PC-3 (cell line): ENCODE measurements around the gene VPS54. TPM values are rescaled to one million over a fixed set of nuclear protein-coding genes. Genes with fewer than 3 reads are reported as not detected.

ENCODE experiments used
- ATAC-seq: fragments of 200-7000 bp; cut with Tn5 transposase; 2 replicates; pipeline ENCODE4 v1.9.1; 2020; ENCODE audit warnings: mild to moderate bottlenecking, moderate library complexity
- BruUV-seq: library from RNA; stranded (reverse); fragments of 400-500 nt; replicated peaks from 2 replicates; lab custom pipeline; 2021; lab: Mats Ljungman, UMichigan
- CTCF ChIA-PET: fragments of 300-600 bp; sonication (Branson Sonifier 250); formaldehyde crosslinking; loops from one replicate; lab custom pipeline; 2022; ENCODE audit warnings: antibody characterized with exemption; lab: Charles Lee
- POLR2A ChIA-PET: fragments of 300-600 bp; sonication (Branson Sonifier 250); formaldehyde crosslinking; loops from one replicate; lab custom pipeline; 2022; ENCODE audit warnings: antibody characterized with exemption; ENCODE audit not compliant: unreplicated experiment; lab: Charles Lee
- DNase-seq: peaks from one replicate; pipeline ENCODE4 v3.0.0-alpha.2; 2015
- H2AFZ ChIP-seq: fragments of 300-600 bp; sonication (generic); 2 replicates; pipeline ENCODE4 v1.6.0; 2016; ENCODE audit warnings: antibody characterized with exemption, low read length
- H3F3A ChIP-seq: fragments of 300-600 bp; sonication (generic); one replicate; pipeline ENCODE4 v1.6.0; 2017; ENCODE audit warnings: antibody characterized with exemption, low read length, control low read depth, mild to moderate bottlenecking; ENCODE audit not compliant: unreplicated experiment
- H3K27ac ChIP-seq: fragments of 300-600 bp; sonication (generic); 2 replicates; pipeline ENCODE4 v1.5.1; 2016; ENCODE audit warnings: mild to moderate bottlenecking, low read length
- H3K27me3 ChIP-seq: fragments of 300-600 bp; sonication (generic); 2 replicates; pipeline ENCODE4 v1.6.1; 2016; ENCODE audit warnings: low read length, mixed read lengths
- H3K36me3 ChIP-seq: fragments of 300-600 bp; sonication (generic); 2 replicates; pipeline ENCODE4 v1.6.1; 2016; ENCODE audit warnings: low read depth, mixed run types, low read length, mixed read lengths
- H3K4me1 ChIP-seq: fragments of 300-600 bp; sonication (generic); 2 replicates; pipeline ENCODE4 v1.5.1; 2016; ENCODE audit warnings: low read length; ENCODE audit not compliant: insufficient read depth
- H3K4me2 ChIP-seq: fragments of 300-600 bp; sonication (generic); 2 replicates; pipeline ENCODE4 v1.6.0; 2016; ENCODE audit warnings: low read length
- H3K4me3 ChIP-seq: fragments of 300-600 bp; sonication (generic); 2 replicates; pipeline ENCODE4 v1.5.1; 2016; ENCODE audit warnings: mild to moderate bottlenecking, low read length, mixed read lengths
- H3K79me2 ChIP-seq: fragments of 300-600 bp; sonication (generic); 2 replicates; pipeline ENCODE4 v1.6.1; 2017; ENCODE audit warnings: low read length, mixed read lengths
- H3K9ac ChIP-seq: fragments of 300-600 bp; sonication (generic); 2 replicates; pipeline ENCODE4 v1.6.0; 2016; ENCODE audit warnings: mild to moderate bottlenecking, low read length
- H3K9me2 ChIP-seq: fragments of 300-600 bp; sonication (generic); replicated peaks from 2 replicates; pipeline ENCODE4 v1.6.1; 2016; ENCODE audit warnings: mixed run types, low read length, mixed read lengths
- H3K9me3 ChIP-seq: fragments of 300-600 bp; sonication (generic); 2 replicates; pipeline ENCODE4 v1.6.1; 2016; ENCODE audit warnings: low read length, mixed read lengths
- H4K20me1 ChIP-seq: fragments of 300-600 bp; sonication (generic); 2 replicates; pipeline ENCODE4 v1.6.1; 2016; ENCODE audit warnings: low read length, mixed read lengths
- EZH2 ChIP-seq: fragments of 300-600 bp; sonication (generic); IDR thresholded peaks from one replicate; pipeline ENCODE4 v1.6.1; 2017; ENCODE audit warnings: antibody characterized with exemption, mild to moderate bottlenecking, low read length; ENCODE audit not compliant: unreplicated experiment
- EZH2phosphoT487 ChIP-seq: fragments of 300-600 bp; sonication (generic); IDR thresholded peaks from 2 replicates; pipeline ENCODE4 v1.6.1; 2018; ENCODE audit warnings: mild to moderate bottlenecking, antibody characterized with exemption, low read length, borderline replicate concordance
- intact Hi-C: fragments of 100-400 bp; cut with micrococcal nuclease; formaldehyde crosslinking; loops from 2 replicates; pipeline ENCODE4 v1.9.0; 2023
- total RNA-seq: library from RNA; depleted of rRNA; stranded (reverse); fragments of >200 nt; gene quantifications from 2 replicates; pipeline ENCODE4 v1.2.3, GENCODE V29; 2014
- TF ChIP-seq, protein P1 (sequence below): fragments of 300-600 bp; sonication (generic); conservative IDR thresholded peaks from 2 replicates; pipeline ENCODE4 v1.5.1; 2017; ENCODE audit warnings: antibody characterized with exemption, low read depth, mild to moderate bottlenecking, low read length

VPS54 gene
- total RNA-seq, 1 experiment from 2014 or later, result 17.9 TPM

DNA sequence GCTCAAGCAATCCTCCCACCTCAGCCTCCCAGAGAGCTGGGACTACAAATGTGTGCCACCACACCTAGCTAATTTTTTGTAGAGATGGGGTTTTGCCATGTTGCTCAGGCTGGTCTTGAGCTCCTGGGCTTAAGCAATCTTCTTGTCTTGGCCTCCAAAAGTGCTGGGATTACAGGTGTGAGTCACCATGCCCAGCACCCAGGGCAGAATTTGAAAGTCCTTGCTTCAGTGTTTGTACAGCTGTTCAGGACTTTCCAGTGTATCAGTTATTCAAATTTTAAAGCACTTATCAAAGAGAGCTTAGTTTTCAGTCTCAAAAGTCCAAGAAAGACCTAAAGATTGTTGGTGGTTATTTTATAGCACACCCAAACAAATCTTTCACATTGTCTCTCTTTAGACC lies 43.6 kb upstream of the VPS54 start:
- Histone ChIP-seq H3F3A (peaks cover 3% of the 10 kb centered on the region), H3K4me2 (no peak overlapping the region; the same call in 1 of the 2 replicates), H3K4me3 (no peak overlapping the region), H2AFZ (no peak overlapping the region), H3K9me3 (no peaks in the 10 kb centered on the region), H3K4me1 (peaks cover 15% of the 10 kb centered on the region), H3K27me3 (no peaks in the 10 kb centered on the region), H3K79me2 (no peaks in the 10 kb centered on the region), H3K9me2 (no peaks in the 10 kb centered on the region), H3K36me3 (no peaks in the 10 kb centered on the region), H4K20me1 (no peaks in the 10 kb centered on the region), H3K27ac (no peak overlapping the region), H3K9ac (no peak overlapping the region)
- ATAC-seq (peak; percentile 77), DNase-seq (peak; percentile 70)
- intact Hi-C loops, result no loop called here
- TF ChIP-seq EZH2 (no peak), EZH2phosphoT487 (no peak)
- no TSS peak for BruUV-seq
- CTCF ChIA-PET, result interaction anchor here (0.5 kb wide), 1 partner anchor 16 kb away, joined by 3 read pairs; no protein-coding TSS in a partner anchor
- POLR2A ChIA-PET, result no interaction called here

DNA sequence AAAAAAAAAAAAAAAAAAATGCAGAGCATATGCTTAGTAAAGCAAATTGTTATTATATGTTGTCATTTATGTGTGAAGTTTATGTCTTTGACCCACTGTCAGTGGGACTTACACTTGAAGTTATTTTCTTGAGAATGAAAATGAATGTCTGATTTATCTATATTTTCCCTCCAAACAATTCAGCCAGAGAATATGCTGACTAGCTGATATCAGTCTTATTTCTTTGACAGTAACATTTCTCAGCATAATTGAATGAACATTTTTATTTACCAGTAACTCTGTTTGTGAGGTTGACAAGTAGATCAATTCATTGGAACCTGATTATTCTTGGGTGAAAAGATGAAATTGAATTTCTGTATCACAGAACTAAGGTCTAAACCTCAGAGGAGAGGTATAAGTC lies 40.0 kb upstream of the VPS54 start:
- Histone ChIP-seq H3K9me2 (no peaks in the 10 kb centered on the region), H4K20me1 (no peaks in the 10 kb centered on the region), H3K9ac (no peak overlapping the region), H3K9me3 (no peaks in the 10 kb centered on the region), H3K36me3 (no peaks in the 10 kb centered on the region), H3K27ac (no peak overlapping the region), H3K4me2 (no peak overlapping the region), H3K4me1 (peaks cover 15% of the 10 kb centered on the region), H3F3A (peaks cover 3% of the 10 kb centered on the region), H2AFZ (no peak overlapping the region), H3K27me3 (no peaks in the 10 kb centered on the region), H3K79me2 (no peaks in the 10 kb centered on the region), H3K4me3 (no peak overlapping the region)
- CTCF ChIA-PET, result no interaction called here
- no TSS peak for BruUV-seq
- ATAC-seq (no peak), DNase-seq (no peak)
- intact Hi-C loops, result no loop called here
- TF ChIP-seq EZH2phosphoT487 (no peak), EZH2 (no peak)
- TF ChIP-seq, protein P1, sequence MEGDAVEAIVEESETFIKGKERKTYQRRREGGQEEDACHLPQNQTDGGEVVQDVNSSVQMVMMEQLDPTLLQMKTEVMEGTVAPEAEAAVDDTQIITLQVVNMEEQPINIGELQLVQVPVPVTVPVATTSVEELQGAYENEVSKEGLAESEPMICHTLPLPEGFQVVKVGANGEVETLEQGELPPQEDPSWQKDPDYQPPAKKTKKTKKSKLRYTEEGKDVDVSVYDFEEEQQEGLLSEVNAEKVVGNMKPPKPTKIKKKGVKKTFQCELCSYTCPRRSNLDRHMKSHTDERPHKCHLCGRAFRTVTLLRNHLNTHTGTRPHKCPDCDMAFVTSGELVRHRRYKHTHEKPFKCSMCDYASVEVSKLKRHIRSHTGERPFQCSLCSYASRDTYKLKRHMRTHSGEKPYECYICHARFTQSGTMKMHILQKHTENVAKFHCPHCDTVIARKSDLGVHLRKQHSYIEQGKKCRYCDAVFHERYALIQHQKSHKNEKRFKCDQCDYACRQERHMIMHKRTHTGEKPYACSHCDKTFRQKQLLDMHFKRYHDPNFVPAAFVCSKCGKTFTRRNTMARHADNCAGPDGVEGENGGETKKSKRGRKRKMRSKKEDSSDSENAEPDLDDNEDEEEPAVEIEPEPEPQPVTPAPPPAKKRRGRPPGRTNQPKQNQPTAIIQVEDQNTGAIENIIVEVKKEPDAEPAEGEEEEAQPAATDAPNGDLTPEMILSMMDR, result no peak
- POLR2A ChIA-PET, result no interaction called here

DNA sequence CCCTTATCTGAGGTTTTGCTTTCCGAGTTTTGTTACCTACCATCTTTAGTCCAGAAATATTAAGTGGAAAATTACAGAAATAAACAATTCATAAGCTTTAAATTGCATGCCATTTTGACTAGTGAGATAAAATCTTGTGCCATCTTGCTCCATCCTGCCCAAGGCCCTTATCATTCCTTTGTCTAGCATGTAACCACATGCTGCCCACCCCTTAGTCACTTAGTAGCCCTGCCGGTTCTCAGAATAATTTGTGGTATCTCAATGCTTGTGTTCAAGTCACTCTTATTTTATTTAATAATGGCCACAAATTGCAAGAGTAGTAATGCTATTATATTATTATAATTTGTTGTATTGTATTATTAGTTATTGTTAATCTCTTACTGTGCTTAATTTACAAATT lies 36.8 kb upstream of the VPS54 start:
- no TSS peak for BruUV-seq
- no peaks in the 10 kb centered on the region for H3K36me3 ChIP-seq
- no peaks in the 10 kb centered on the region for H3F3A ChIP-seq
- no peaks in the 10 kb centered on the region for H3K9me3 ChIP-seq
- H3K27ac ChIP-seq, result no peak overlapping the region
- H3K4me2 ChIP-seq, result no peak overlapping the region
- H3K79me2 ChIP-seq, result no peaks in the 10 kb centered on the region
- no peak for ATAC-seq
- no peak overlapping the region for H2AFZ ChIP-seq
- no peaks in the 10 kb centered on the region for H3K9me2 ChIP-seq
- intact Hi-C loops, result no loop called here
- POLR2A ChIA-PET, result no interaction called here
- no peak for DNase-seq
- no peak overlapping the region for H3K9ac ChIP-seq
- no peaks in the 10 kb centered on the region; the same call in 1 of the 2 replicates for H3K4me1 ChIP-seq
- TF ChIP-seq, protein P1, result no peak
- TF ChIP-seq EZH2phosphoT487 (no peak), EZH2 (no peak)
- H4K20me1 ChIP-seq, result no peaks in the 10 kb centered on the region
- no peak overlapping the region for H3K4me3 ChIP-seq
- no peaks in the 10 kb centered on the region for H3K27me3 ChIP-seq
- CTCF ChIA-PET, result no interaction called here
